ENCODE results near the gene FOXI2.

Gene FOXI2
- total RNA-seq = 0 to 0.06 (median 0) reads per million in 9 experiments

DNA sequence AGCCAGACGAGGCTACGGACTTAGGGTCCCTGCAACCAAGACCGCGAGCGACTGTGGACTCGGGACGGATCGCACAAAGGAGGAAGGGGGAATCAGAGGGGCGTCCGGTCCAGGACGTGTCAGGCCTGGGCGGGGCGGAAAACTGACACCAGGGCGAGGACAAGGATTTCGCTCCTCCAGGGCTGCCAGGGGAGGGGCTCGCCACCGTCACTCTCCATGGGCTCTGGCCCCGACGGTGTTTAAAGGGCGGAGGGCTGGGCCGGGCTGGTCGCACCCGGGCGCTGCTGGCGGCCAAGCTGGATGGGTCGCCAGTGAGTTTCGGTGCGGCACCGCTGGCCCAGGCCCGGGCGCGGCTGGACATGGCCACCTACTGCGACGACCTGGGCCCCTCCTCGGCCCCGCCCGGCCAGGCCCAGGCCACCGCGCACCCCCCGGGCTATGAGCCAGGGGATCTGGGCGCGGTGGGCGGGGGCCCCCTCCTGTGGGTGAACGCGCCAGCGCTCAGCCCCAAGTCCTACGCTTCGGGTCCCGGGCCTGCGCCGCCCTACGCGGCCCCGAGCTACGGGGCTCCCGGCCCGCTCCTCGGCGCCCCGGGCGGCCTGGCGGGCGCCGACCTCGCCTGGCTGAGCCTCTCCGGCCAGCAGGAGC lies at the start of gene FOXI2:
Gene FOXI2, plus strand, starts transcription at position 271 of the 648 bp plus-strand sequence. Its CDS starts 89 bp downstream, at position 360.
- H3K36me3 Mint-ChIP-seq (ENCODE audit: insufficient read depth) = no peaks in the 10 kb centered on the region
- H3K4me1 Mint-ChIP-seq (ENCODE audit: low read depth in 2 of 2) = no peaks in the 10 kb centered on the region
- H3K27me3 Mint-ChIP-seq = peaks cover 25 to 58% of the 10 kb centered on the region in 2 donors
- ATAC-seq (replicated peaks) (no peak), DNase-seq (no peak)
- no peak within 1 kb of the TSS for H3K27ac Mint-ChIP-seq
- peaks cover 0 to 3% of the 10 kb centered on the region in 2 donors for H3K9me3 Mint-ChIP-seq
- no peak within 1 kb of the TSS for H3K4me3 Mint-ChIP-seq

DNA sequence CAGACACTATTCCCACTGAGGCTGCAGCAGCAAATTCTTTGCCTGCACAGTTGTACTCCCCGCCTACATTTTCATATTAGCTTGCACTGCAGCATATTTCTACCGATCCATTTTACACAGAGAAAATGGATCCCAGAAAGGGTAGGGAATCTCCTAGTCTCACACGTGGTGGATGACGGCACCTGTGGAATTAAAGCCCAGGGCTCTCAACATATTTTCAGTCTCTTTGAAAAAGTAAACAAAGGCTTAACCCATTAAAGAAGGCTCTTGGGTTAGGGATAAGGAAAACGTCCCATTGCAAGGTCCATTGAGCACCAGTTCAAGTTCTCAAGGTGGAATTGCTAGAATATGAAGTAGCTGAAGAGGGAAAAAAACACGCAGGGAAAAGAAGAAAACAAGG lies 49.4 kb upstream of the FOXI2 start:
- no peak for DNase-seq
- H3K9me3 Mint-ChIP-seq = no peaks in the 10 kb centered on the region
- no peak overlapping the region for H3K27ac Mint-ChIP-seq
- no peaks in the 10 kb centered on the region for H3K36me3 Mint-ChIP-seq (ENCODE audit: insufficient read depth)
- H3K4me1 Mint-ChIP-seq (ENCODE audit: low read depth in 2 of 2) = no peaks in the 10 kb centered on the region
- no peak overlapping the region for H3K4me3 Mint-ChIP-seq
- ATAC-seq (replicated peaks) = no peak
- peaks cover 4 to 21% of the 10 kb centered on the region in 2 donors for H3K27me3 Mint-ChIP-seq

DNA sequence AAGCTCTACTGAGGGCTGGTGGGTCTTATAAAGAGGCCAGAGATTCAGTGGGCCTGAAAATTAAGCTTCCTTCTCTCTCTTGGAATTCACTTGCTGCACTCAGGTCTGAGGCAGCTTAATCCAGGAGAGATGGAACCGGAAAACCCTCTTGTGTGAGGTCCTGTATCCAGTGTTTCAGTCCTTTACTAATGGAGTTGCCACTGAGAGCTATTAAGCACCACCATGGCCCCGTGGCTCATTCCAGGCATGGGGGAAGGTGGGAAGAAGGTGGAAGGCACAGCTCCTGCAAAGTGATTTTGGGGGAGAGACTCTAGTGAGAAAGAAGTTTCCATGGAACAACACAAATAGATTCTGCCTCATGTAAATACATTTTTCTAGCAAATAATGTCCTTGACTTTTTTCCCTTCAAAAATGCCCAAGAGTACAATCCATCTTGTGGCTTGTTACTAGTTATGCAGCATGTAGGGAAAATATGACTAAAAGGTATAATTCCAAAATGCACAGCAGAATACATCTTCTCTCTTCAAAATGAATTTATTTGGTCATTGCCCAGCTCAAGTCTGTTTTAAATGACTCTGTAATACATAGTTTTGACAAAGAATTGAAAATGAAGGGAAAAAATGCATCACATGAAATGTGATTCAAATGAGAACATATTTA lies 46.7 kb upstream of the FOXI2 start:
- DNase-seq (no peak), ATAC-seq (replicated peaks) (no peak)
- no peak overlapping the region for H3K4me3 Mint-ChIP-seq
- no peaks in the 10 kb centered on the region for H3K9me3 Mint-ChIP-seq
- H3K27me3 Mint-ChIP-seq = peaks cover 7 to 18% of the 10 kb centered on the region in 2 donors
- no peaks in the 10 kb centered on the region for H3K36me3 Mint-ChIP-seq (ENCODE audit: insufficient read depth)
- H3K4me1 Mint-ChIP-seq (ENCODE audit: low read depth in 2 of 2) = no peaks in the 10 kb centered on the region
- no peak overlapping the region for H3K27ac Mint-ChIP-seq

DNA sequence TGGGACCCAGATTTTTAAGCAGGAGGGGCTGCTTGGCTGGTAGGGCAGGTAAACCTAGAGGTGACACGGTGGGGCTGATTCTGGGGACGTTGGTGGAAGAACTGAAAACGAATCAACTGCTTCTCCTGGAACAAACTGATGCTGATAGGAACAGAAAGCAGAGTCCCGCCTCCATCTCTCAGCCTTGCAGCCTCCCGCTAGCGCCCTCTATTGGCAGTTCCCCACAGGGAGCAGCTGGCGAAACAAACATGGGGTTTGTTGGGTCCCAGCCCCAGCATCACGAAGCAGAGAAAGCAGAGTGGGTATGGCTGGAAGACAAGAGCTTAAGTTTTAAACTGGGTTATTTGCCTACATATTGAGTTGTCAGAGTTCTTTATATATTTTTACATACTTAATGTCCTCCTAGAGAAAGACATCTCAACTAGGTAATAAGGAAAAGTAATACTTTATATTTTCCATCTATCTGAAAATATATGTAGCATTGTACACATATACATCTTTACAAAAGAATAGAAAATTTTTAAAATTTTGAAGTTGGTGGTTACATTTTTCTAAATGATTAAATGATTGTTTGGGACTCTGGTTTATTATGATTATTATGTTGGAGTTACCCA lies 42.3 kb upstream of the FOXI2 start:
- H3K4me1 Mint-ChIP-seq (ENCODE audit: low read depth in 2 of 2) = no peaks in the 10 kb centered on the region
- no peaks in the 10 kb centered on the region for H3K9me3 Mint-ChIP-seq
- DNase-seq = no peak
- H3K27me3 Mint-ChIP-seq = peaks cover 12 to 29% of the 10 kb centered on the region in 2 donors
- H3K4me3 Mint-ChIP-seq = no peak overlapping the region
- no peak overlapping the region for H3K27ac Mint-ChIP-seq
- no peaks in the 10 kb centered on the region for H3K36me3 Mint-ChIP-seq (ENCODE audit: insufficient read depth)
- ATAC-seq (replicated peaks) = no peak

DNA sequence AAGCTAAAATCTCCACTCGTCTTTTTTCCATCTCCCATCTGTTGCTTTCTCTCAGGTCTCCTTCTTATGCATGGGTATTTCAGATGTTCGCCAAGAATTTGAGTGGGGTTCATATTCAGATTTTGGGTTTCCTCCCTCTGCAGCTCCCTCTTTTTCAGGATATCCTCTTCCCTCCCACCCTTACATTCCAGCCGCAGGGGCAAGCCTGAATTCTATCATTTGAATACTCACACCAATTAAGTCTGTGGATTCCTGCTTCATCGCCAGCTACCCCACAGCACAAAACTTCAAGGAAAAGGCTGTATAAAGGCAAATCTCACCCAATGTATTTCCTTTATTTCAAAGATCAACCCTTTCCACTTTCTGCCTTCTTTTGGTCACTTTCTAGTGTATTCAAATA lies 41.6 kb upstream of the FOXI2 start:
- no peak for ATAC-seq (replicated peaks)
- no peak overlapping the region for H3K4me3 Mint-ChIP-seq
- H3K27me3 Mint-ChIP-seq = peaks cover 12 to 29% of the 10 kb centered on the region in 2 donors

DNA sequence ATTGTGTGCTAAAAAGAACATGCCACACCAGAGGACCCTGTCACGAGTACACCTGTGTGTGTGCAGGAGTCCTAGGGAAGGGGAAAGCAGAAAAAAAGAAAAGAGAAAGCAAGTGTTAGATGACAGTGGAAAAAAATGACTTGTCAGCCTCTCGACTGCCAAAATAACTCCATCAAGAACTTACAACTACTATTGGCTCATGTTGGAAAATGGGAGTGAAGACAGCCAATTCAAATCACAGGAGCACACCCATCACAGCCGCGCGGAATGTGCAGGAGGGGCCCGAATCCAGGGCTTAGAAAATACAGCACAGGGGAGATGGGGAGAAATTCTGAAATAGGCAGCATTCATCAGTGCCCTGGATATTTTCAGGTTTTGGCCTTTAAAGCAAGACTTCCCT lies 38.1 kb upstream of the FOXI2 start:
- Mint-ChIP-seq H3K4me1 (ENCODE audit: low read depth in 2 of 2) (no peaks in the 10 kb centered on the region), H3K27me3 (peaks cover 17 to 29% of the 10 kb centered on the region in 2 donors), H3K36me3 (ENCODE audit: insufficient read depth) (no peaks in the 10 kb centered on the region), H3K9me3 (no peaks in the 10 kb centered on the region), H3K27ac (no peak overlapping the region), H3K4me3 (no peak overlapping the region)
- ATAC-seq (replicated peaks) (no peak), DNase-seq (no peak)

More for the DNA sequence above, 41.6 kb upstream of the FOXI2 start:
- no peaks in the 10 kb centered on the region for H3K4me1 Mint-ChIP-seq (ENCODE audit: low read depth in 2 of 2)
- H3K27ac Mint-ChIP-seq = no peak overlapping the region
- H3K9me3 Mint-ChIP-seq = no peaks in the 10 kb centered on the region
- H3K36me3 Mint-ChIP-seq (ENCODE audit: insufficient read depth) = no peaks in the 10 kb centered on the region
- DNase-seq = no peak

DNA sequence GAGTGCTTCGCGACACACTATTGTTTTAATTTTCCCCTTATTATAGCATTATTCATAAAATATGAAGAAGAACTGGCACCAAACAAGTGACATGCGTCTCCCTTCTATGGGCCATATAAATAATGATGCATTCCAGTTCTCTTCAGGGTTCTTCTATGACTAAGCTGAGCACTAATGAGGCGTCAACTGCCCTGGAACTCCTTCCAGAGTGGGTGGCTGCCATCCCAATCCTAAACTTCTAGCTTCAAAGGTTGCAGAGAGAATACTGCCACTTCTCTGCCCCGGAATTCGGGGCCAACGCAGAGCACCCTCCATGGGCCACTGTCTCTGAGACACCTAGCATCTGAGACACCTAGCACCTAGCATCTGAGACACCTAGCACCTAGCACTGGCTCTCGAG lies 37.7 kb upstream of the FOXI2 start:
- no peak overlapping the region for H3K4me3 Mint-ChIP-seq

DNA sequence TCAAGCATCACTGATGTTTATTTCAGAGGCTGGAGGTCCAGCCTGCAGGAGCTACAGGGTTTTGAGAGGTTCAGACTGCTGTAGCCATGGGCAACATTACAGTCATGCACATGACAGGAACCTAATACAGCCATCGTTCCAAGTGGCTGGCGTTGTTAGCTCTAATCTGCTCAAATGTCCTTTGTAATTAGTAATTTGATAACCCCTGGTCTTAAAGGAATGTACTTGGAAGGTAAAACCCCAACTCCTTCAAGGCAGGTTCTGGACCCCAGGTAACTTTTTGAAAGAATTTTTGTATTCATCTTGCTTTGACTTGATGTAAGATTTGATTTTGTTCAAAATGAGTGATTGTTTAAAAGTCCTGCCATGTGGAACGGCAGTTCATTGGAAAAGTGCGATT lies 34.7 kb upstream of the FOXI2 start:
- no peaks in the 10 kb centered on the region for H3K4me1 Mint-ChIP-seq (ENCODE audit: low read depth in 2 of 2)
- DNase-seq (no peak), ATAC-seq (replicated peaks) (no peak)
- peaks cover 17 to 36% of the 10 kb centered on the region in 2 donors for H3K27me3 Mint-ChIP-seq
- no peak overlapping the region for H3K4me3 Mint-ChIP-seq
- H3K9me3 Mint-ChIP-seq = no peaks in the 10 kb centered on the region
- H3K36me3 Mint-ChIP-seq (ENCODE audit: insufficient read depth) = peaks cover 3% of the 10 kb centered on the region
- no peak overlapping the region for H3K27ac Mint-ChIP-seq

More for the DNA sequence above, 37.7 kb upstream of the FOXI2 start:
- H3K9me3 Mint-ChIP-seq = no peaks in the 10 kb centered on the region
- H3K36me3 Mint-ChIP-seq (ENCODE audit: insufficient read depth) = no peaks in the 10 kb centered on the region
- peaks cover 17 to 29% of the 10 kb centered on the region in 2 donors for H3K27me3 Mint-ChIP-seq
- DNase-seq (no peak), ATAC-seq (replicated peaks) (no peak)
- no peaks in the 10 kb centered on the region for H3K4me1 Mint-ChIP-seq (ENCODE audit: low read depth in 2 of 2)
- no peak overlapping the region for H3K27ac Mint-ChIP-seq

DNA sequence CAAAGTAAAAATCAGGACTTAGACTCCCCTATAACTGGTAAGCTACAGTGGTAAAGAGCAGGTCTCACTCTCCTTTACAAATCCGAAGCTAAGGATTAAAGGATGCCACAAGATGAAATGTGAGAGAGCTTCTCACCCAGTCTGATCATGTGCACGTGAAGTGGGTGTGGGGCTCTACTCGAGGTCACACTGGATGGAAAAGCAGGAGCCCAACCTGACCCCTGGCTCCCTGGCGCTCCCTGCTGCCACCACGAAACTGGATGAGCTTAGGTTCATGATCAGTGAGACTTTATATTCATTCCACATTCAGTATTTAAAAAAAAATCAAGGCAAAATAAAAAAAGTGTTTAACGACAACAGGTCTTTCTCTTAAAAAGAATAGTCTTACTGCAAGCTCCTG lies 21.7 kb upstream of the FOXI2 start:
- no peak overlapping the region for H3K27ac Mint-ChIP-seq
- no peak overlapping the region for H3K4me3 Mint-ChIP-seq
- no peak for DNase-seq
- H3K4me1 Mint-ChIP-seq (ENCODE audit: low read depth in 2 of 2) = no peaks in the 10 kb centered on the region
- H3K36me3 Mint-ChIP-seq (ENCODE audit: insufficient read depth) = no peaks in the 10 kb centered on the region
- no peaks in the 10 kb centered on the region for H3K9me3 Mint-ChIP-seq
- no peak for ATAC-seq (replicated peaks)
- H3K27me3 Mint-ChIP-seq = peaks cover 10 to 20% of the 10 kb centered on the region in 2 donors

DNA sequence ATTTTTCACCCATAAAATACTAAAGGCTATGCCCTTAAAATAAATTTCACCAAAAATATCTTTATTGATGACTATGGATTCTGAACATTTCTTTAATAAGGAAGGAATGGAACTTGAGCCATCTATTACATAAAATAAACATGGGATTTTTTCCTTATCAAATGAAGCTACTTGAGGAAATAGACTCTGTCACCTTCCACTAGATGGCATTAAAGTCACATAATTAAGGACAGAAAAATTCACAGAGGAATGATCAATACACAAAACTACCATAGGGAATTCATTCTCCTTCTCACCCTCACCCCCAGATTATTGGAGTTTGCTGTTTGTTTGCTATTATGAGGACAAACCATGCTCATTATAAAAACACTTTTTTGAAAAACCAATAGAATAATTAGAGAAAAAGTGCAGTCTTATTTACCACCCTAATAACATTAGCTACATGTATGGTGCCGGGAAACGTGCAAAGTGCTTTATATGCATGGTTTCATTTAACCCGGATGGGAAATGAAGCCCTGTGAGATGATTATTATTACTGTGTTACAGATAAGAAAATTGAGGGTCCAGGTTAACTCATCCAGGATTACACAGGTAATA lies 21.1 kb upstream of the FOXI2 start:
- Mint-ChIP-seq H3K4me1 (ENCODE audit: low read depth in 2 of 2) (no peaks in the 10 kb centered on the region), H3K4me3 (no peak overlapping the region), H3K27me3 (peaks cover 7 to 19% of the 10 kb centered on the region in 2 donors), H3K36me3 (ENCODE audit: insufficient read depth) (no peaks in the 10 kb centered on the region), H3K27ac (no peak overlapping the region), H3K9me3 (no peaks in the 10 kb centered on the region)
- ATAC-seq (replicated peaks) (no peak), DNase-seq (no peak)

DNA sequence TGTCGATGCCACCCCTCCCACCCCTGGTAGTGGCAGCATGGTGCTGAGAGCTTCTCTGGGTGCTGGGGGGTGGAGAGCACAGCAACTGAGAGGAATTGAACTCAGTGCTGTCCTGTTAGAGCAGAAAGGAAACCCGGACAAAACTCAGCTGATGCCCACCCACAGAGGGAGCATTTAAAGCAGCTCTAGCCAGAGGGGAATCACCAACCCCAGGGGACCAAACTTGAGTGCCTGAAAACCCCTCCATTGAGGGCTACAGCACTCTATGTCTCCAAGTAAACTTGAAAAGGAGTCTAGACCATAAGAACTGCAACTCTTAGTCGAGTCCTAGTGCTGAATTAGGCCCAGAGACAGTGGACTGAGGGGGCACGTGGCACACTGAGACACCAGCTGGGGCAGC lies 16.8 kb upstream of the FOXI2 start:
- ATAC-seq (replicated peaks) (no peak), DNase-seq (no peak)
- Mint-ChIP-seq H3K27ac (no peak overlapping the region), H3K4me1 (ENCODE audit: low read depth in 2 of 2) (no peaks in the 10 kb centered on the region), H3K36me3 (ENCODE audit: insufficient read depth) (no peaks in the 10 kb centered on the region), H3K4me3 (no peak overlapping the region), H3K27me3 (peaks cover 0 to 7% of the 10 kb centered on the region in 2 donors), H3K9me3 (no peaks in the 10 kb centered on the region)

DNA sequence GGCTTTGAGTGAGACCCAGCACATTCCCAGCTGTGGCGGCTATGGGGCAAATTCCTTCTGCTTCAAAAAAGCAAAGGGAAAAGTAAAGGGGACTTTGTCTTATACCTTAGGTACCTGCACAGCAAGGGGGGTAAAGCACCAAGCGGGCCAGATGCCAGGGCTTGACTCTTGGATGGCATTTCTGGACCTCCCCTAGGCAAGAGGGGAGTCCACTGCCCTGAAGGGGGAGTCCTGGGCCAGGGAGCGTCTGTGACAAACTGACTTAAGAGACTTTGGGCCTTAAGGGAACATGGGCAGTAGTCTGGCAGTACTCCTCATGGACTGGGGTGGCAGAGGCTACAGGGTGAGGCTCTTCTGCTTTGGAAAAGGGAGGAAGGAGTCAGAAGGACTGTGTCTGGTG lies 16.1 kb upstream of the FOXI2 start:
- H3K9me3 Mint-ChIP-seq = no peaks in the 10 kb centered on the region
- H3K36me3 Mint-ChIP-seq (ENCODE audit: insufficient read depth) = no peaks in the 10 kb centered on the region
- H3K4me3 Mint-ChIP-seq = no peak overlapping the region
- no peaks in the 10 kb centered on the region for H3K4me1 Mint-ChIP-seq (ENCODE audit: low read depth in 2 of 2)
- peaks cover 3 to 8% of the 10 kb centered on the region in 2 donors for H3K27me3 Mint-ChIP-seq
- H3K27ac Mint-ChIP-seq = no peak overlapping the region
- no peak for DNase-seq
- ATAC-seq (replicated peaks) = no peak

DNA sequence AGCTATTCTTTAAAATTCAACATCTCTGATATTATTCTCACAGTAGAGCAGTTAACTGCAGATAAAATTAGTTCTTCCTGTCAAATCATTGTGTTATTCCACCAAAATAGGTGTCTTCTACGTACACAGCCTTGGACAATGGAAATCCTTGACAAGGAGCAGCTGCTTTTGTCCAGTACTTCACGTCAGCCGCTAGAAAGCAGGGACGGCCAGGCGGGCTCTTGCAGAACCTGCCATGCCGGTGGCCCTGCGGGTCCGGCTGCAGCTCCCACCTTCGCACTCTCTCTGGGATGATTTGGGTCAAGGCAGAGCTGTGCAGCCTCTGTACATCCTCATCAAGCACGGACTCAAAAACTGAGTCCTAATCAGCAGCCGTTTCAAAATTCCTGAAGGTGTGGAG lies 2.2 kb upstream of the FOXI2 start:
- H3K9me3 Mint-ChIP-seq = no peaks in the 10 kb centered on the region
- peaks cover 25 to 62% of the 10 kb centered on the region in 2 donors for H3K27me3 Mint-ChIP-seq
- H3K27ac Mint-ChIP-seq = no peak overlapping the region
- H3K4me1 Mint-ChIP-seq (ENCODE audit: low read depth in 2 of 2) = no peaks in the 10 kb centered on the region
- no peak overlapping the region for H3K4me3 Mint-ChIP-seq
- H3K36me3 Mint-ChIP-seq (ENCODE audit: insufficient read depth) = no peaks in the 10 kb centered on the region
- DNase-seq = no peak
- ATAC-seq (replicated peaks) = no peak
